KOPT-K1 (cell line): ENCODE measurements around the gene BCL2.
"Not testable (repeated sequence)": the region's sequence is repeated elsewhere in the genome, so short reads cannot be mapped to it uniquely, and the experiment has no call there.

ENCODE experiments used
- H3K27ac ChIP-seq: fragments of 200-600 bp; sonication (generic); 2 replicates; pipeline ENCODE4 v1.5.1; 2016; ENCODE audit warnings: antibody characterized with exemption, mild to moderate bottlenecking, low read depth, low read length; ENCODE audit not compliant: poor library complexity, severe bottlenecking
- H3K36me3 ChIP-seq: fragments of 200-600 bp; sonication (generic); 2 replicates; pipeline ENCODE4 v1.5.1; 2017; ENCODE audit warnings: antibody characterized with exemption, mild to moderate bottlenecking, low read length, moderate library complexity; ENCODE audit not compliant: insufficient read depth
- H3K9me3 ChIP-seq: fragments of 200-600 bp; sonication (generic); 2 replicates; pipeline ENCODE4 v1.5.1; 2017; ENCODE audit warnings: antibody characterized with exemption, low read length, mild to moderate bottlenecking; ENCODE audit not compliant: insufficient read depth, poor library complexity, severe bottlenecking

BCL2 gene

DNA sequence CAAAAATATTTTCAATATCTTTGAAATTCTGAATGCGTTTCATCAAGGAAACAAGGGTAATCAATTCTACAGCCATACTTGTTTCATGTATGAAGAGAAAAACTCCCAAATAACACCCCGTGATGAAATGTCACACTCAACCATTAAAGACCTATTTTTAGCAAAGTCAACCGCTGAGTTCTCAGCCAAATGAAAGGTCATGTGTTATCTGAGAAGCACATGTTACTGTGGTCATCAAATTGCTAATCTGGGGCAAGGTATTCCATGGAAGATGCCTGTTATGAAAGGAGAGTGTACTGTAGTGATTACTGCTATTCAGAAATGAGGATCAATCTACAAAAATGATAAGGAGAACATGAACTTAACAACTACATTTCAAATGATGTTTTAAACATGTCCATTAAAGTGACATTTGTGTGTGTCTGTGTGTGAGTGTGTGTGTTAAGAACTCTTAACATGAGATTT, 126.7 kb downstream of the BCL2 start:
- Histone ChIP-seq H3K27ac (no peak overlapping the region), H3K36me3 (no peaks in the 10 kb centered on the region), H3K9me3 (no peaks in the 10 kb centered on the region)

GRCh38 chr18:63192126-63192884, 127.3 kb downstream of the BCL2 start:
- H3K36me3 ChIP-seq: no peaks in the 10 kb centered on the region
- no peak overlapping the region for H3K27ac ChIP-seq
- no peaks in the 10 kb centered on the region for H3K9me3 ChIP-seq

- Histone ChIP-seq H3K36me3 (no peaks in the 10 kb centered on the region), H3K9me3 (no peaks in the 10 kb centered on the region), H3K27ac (no peak overlapping the region)
These were observed 128.2 kb downstream of the BCL2 start for GRCh38 chr18:63191413-63191812.

DNA sequence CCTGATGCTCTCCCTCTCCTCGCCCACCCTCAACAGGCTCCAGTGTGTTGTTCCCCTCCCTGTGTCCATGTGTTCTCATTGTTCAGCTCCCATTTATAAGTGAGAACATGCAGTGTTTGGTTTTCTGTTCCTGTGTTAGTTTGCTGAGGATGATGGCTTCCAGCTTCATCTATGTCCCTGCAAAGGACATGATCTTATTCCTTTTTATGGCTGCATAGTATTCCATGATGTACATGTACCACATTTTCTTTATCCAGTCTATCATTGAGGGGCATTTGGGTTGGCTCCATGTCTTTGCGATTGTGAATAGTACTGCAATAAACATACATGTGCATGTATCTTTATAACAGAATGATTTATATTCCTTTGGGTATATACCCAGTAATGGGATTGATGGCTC, 128.7 kb downstream of the BCL2 start:
- not testable (repeated sequence) for H3K27ac ChIP-seq, H3K36me3 ChIP-seq, H3K9me3 ChIP-seq

GRCh38 chr18:63189817-63190216, 129.8 kb downstream of the BCL2 start:
- H3K36me3 ChIP-seq: no peaks in the 10 kb centered on the region
- no peaks in the 10 kb centered on the region for H3K9me3 ChIP-seq
- no peak overlapping the region for H3K27ac ChIP-seq

DNA sequence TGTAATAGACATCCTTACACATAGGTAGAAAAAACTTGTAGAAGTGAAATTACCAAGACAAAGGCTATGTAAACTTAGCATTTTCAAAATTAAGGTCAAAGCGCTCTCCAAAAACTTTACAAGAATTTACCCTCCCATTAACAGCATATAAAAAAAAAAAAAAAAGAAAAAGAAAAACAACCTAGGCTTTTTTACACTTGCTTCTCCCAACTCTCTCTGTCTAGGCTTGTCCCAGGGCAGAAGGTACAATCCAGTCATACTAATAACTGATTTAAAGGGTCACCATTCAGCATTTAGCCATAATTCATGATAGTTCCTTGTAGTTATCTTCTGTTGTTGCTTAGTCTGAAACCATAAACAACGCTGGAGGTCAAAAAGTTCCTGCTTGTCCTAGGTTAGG, 130.5 kb downstream of the BCL2 start:
- no peaks in the 10 kb centered on the region for H3K36me3 ChIP-seq
- H3K27ac ChIP-seq: no peak overlapping the region
- no peaks in the 10 kb centered on the region for H3K9me3 ChIP-seq

DNA sequence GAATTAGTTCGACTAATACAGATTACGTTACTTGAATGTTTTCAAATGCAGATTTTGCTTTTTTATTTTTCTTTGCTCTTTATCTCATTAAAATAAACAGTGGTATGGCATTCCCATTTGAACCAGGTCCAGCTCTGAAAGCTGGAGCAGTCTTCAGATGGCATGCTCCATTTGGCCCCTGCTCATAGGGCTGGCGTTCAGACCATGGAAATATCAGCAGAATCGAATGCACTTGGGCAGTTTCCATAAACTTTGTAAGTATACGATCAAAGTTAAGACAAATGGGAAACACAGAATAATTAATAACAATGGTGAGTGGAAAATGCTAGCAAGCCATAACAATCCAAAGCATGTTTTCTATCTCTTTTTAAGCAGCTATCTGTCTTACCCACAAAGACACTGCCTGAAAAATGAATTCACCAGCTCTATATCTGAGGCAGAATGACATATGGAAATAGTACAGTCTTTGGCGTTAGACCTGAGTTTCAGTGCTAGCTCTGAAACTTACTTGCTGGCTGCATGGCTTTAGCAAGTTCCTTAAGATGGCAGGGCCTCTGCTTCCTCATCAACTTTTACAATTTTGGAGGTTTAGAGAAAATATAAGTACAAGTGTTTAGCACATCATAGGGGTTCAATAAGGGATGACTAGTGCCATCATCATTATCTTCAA, 131.6 kb downstream of the BCL2 start:
- H3K36me3 ChIP-seq: no peaks in the 10 kb centered on the region
- H3K27ac ChIP-seq: no peak overlapping the region

GRCh38 chr18:63187223-63187574, 132.4 kb downstream of the BCL2 start:
- no peaks in the 10 kb centered on the region for H3K9me3 ChIP-seq
- H3K27ac ChIP-seq: no peak overlapping the region
- H3K36me3 ChIP-seq: no peaks in the 10 kb centered on the region

More for the DNA sequence above, 131.6 kb downstream of the BCL2 start:
- no peaks in the 10 kb centered on the region for H3K9me3 ChIP-seq

GRCh38 chr18:63186520-63187222, 132.9 kb downstream of the BCL2 start:
- Histone ChIP-seq H3K9me3 (no peaks in the 10 kb centered on the region), H3K27ac (no peak overlapping the region), H3K36me3 (no peaks in the 10 kb centered on the region)

DNA sequence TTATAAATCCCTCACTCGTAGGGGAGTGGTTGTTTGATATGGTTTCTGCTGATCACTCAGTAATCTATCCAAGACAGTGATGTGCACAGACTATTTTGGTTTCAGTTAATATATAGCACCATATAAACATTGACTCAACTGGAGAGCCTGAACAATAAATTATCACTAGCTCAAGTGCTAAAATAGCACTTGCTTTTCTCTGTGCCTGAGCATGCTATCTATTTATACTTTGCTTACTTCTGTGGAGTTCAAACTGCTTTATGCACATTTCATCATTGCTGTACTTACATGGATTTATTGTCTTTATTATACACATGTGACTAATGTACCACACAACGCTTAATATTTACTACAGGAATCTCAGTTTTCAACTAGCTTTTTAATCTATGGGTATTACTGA, 133.6 kb downstream of the BCL2 start:
- Histone ChIP-seq H3K27ac (no peak overlapping the region), H3K36me3 (no peaks in the 10 kb centered on the region), H3K9me3 (no peaks in the 10 kb centered on the region)

GRCh38 chr18:63183952-63184770, 135.4 kb downstream of the BCL2 start:
- Histone ChIP-seq H3K36me3 (no peaks in the 10 kb centered on the region), H3K27ac (no peak overlapping the region), H3K9me3 (no peaks in the 10 kb centered on the region)

GRCh38 chr18:63183378-63183777, 136.2 kb downstream of the BCL2 start:
- H3K27ac ChIP-seq: peak overlapping the region; percentile 17
- H3K9me3 ChIP-seq: no peaks in the 10 kb centered on the region
- no peaks in the 10 kb centered on the region for H3K36me3 ChIP-seq

DNA sequence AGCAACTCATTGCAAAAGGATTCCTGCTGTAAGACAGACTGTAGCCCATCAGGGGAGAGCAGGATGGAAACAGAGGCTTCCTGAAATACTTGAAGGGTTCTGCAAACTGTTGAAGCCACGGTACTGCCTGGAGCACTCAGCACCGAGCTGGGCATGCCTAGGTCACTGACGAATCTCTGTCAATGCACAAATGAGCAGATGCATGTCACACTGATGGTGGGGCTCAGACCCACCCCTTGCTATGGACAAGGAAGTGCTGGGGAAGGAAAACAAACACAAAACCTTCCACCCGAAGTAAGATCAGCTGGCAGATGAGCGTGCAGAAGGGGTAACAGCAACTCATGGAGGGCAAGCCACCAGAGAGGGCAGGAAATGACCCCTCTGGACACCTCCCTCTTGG, 136.7 kb downstream of the BCL2 start:
- Histone ChIP-seq H3K36me3 (no peaks in the 10 kb centered on the region), H3K27ac (peak overlapping the region; percentile 17), H3K9me3 (no peaks in the 10 kb centered on the region)

DNA sequence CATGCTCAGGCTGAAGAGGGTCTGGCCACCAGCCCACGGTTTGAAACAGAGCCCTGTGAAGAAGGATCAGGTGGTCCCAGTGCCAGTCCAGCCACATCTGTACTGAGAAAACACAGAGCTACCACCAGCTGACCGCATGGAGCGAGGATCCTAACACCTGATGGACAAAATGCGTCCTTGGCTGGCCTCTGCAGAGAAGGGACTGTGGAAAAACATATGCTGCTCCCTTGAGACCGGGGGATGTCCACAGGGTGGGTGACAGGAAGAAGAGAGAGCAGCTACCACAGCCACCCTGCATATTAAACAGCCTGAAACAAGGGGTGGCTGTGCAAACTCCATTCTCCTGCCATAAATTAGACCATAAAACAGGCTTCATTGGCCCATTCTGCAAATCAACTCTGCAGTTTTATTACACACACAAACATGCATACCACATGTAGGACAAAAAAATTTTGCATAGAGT, 137.2 kb downstream of the BCL2 start:
- H3K27ac ChIP-seq: peak overlapping the region; percentile 17
- H3K9me3 ChIP-seq: no peaks in the 10 kb centered on the region
- H3K36me3 ChIP-seq: no peaks in the 10 kb centered on the region
